Stomach (tissue), 4 donors: ENCODE results near the gene DIPK1A.

Source experiments
- EP300 ChIP-seq: sonication (generic); formaldehyde crosslinking; IDR thresholded peaks from one replicate; pipeline ENCODE4 v1.6.1; 2017; ENCODE audit warnings: antibody characterized with exemption
- POLR2AphosphoS5 ChIP-seq, 3 donors: sonication (generic); formaldehyde crosslinking; IDR thresholded peaks; one replicate each; pipeline ENCODE4 v1.6.1; 2016; ENCODE audit warnings: antibody characterized with exemption in 3 of 3
- TF ChIP-seq, protein P1 (sequence below), 7 experiments: fragments of 450-650 bp in 4 of 7; fragments of 200-600 bp in 3 of 7; sonication (generic) in 3 of 7; IDR thresholded peaks; one replicate each; pipeline ENCODE4 v1.5.1; 2016 to 2019; ENCODE audit warnings: antibody characterized with exemption in 7 of 7, control low read depth in 2 of 7, mild to moderate bottlenecking in 1 of 7

- TF ChIP-seq POLR2AphosphoS5 (IDR thresholded peaks at IDR 0.05) (no peak), EP300 (no peak)
- TF ChIP-seq, protein P1, sequence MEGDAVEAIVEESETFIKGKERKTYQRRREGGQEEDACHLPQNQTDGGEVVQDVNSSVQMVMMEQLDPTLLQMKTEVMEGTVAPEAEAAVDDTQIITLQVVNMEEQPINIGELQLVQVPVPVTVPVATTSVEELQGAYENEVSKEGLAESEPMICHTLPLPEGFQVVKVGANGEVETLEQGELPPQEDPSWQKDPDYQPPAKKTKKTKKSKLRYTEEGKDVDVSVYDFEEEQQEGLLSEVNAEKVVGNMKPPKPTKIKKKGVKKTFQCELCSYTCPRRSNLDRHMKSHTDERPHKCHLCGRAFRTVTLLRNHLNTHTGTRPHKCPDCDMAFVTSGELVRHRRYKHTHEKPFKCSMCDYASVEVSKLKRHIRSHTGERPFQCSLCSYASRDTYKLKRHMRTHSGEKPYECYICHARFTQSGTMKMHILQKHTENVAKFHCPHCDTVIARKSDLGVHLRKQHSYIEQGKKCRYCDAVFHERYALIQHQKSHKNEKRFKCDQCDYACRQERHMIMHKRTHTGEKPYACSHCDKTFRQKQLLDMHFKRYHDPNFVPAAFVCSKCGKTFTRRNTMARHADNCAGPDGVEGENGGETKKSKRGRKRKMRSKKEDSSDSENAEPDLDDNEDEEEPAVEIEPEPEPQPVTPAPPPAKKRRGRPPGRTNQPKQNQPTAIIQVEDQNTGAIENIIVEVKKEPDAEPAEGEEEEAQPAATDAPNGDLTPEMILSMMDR (IDR thresholded peaks at IDR 0.05), result no peak
Observed at GRCh38 chr1:92803140-92803887, 157.9 kb downstream of the DIPK1A start.
